Caco-2 (cell line): ENCODE data around the gene IRX4. TPM values are rescaled to one million over a fixed set of nuclear protein-coding genes. Genes with fewer than 3 reads are reported as not detected.

Source experiments
- BruUV-seq: library from RNA; stranded (reverse); fragments of 400-500 nt; replicated peaks from 2 replicates; lab custom pipeline; 2021; lab: Mats Ljungman, UMichigan
- CTCF ChIA-PET: fragments of 300-600 bp; sonication (Branson Sonifier 250); formaldehyde crosslinking; loops from one replicate; lab custom pipeline; 2022; ENCODE audit warnings: antibody characterized with exemption; lab: Charles Lee
- POLR2A ChIA-PET: fragments of 300-600 bp; sonication (Branson Sonifier 250); formaldehyde crosslinking; loops from one replicate; lab custom pipeline; 2022; ENCODE audit warnings: antibody characterized with exemption; lab: Charles Lee
- DNase-seq, 2 experiments: peaks; one replicate each; pipeline versions ENCODE4 v3.0.0 to v3.0.0-alpha.2; 2020 to 2022
- H3K27me3 ChIP-seq: replicated peaks from 2 replicates; pipeline ENCODE4 v1.6.0; 2011; ENCODE audit warnings: low read length; ENCODE audit not compliant: control insufficient read depth, insufficient read depth
- H3K36me3 ChIP-seq: 2 replicates; pipeline ENCODE4 v1.5.1; 2011; ENCODE audit warnings: low read length; ENCODE audit not compliant: control insufficient read depth, insufficient read depth
- H3K4me1 ChIP-seq: fragments of 250-450 bp; sonication (Bioruptor Pico); 2 replicates; pipeline ENCODE4 v1.5.1; 2020; ENCODE audit warnings: mild to moderate bottlenecking
- H3K4me3 ChIP-seq: 2 replicates; pipeline ENCODE4 v1.5.1; 2011; ENCODE audit warnings: low read depth, mild to moderate bottlenecking, control low read depth, low read length
- H3K9me3 ChIP-seq: fragments of 250-450 bp; sonication (Bioruptor Pico); 2 replicates; pipeline ENCODE4 v1.5.1; 2020; ENCODE audit warnings: mild to moderate bottlenecking, moderate library complexity
- H3K27ac Mint-ChIP-seq: one replicate; pipeline ENCODE4 v1.8.0; 2022; ENCODE audit warnings: mixed read lengths; ENCODE audit not compliant: unreplicated experiment
- H3K27me3 Mint-ChIP-seq: one replicate; pipeline ENCODE4 v1.8.0; 2022; ENCODE audit warnings: mixed read lengths; ENCODE audit not compliant: insufficient read depth, unreplicated experiment
- H3K36me3 Mint-ChIP-seq: one replicate; pipeline ENCODE4 v1.8.0; 2022; ENCODE audit warnings: mild to moderate bottlenecking, mixed read lengths; ENCODE audit not compliant: insufficient read depth, unreplicated experiment
- H3K4me1 Mint-ChIP-seq: one replicate; pipeline ENCODE4 v1.8.0; 2022; ENCODE audit warnings: low read depth, mixed read lengths; ENCODE audit not compliant: unreplicated experiment
- H3K4me3 Mint-ChIP-seq: one replicate; pipeline ENCODE4 v1.8.0; 2022; ENCODE audit warnings: mild to moderate bottlenecking, moderate library complexity, mixed read lengths; ENCODE audit not compliant: unreplicated experiment
- H3K9me3 Mint-ChIP-seq: one replicate; pipeline ENCODE4 v1.8.0; 2022; ENCODE audit warnings: mixed read lengths; ENCODE audit not compliant: unreplicated experiment
- intact Hi-C: fragments of 100-400 bp; cut with micrococcal nuclease; formaldehyde crosslinking; loops from one replicate; pipeline ENCODE4 v1.10.0; 2022; ENCODE audit not compliant: unreplicated experiment
- total RNA-seq: library from RNA; stranded (reverse); gene quantifications from 2 replicates; pipeline ENCODE4 v1.2.3, GENCODE V29; 2022
- TF ChIP-seq, protein P1 (sequence below), 2 experiments: fragments of 200-600 bp in 1 of 2; IDR thresholded peaks; 1 replicate in 1 of 2; 2 replicates in 1 of 2; pipeline versions ENCODE4 v1.5.1 to v1.8.0; 2011 to 2022; ENCODE audit warnings: antibody characterized with exemption in 1 of 2, control low read depth in 1 of 2, inconsistent platforms in 1 of 2, low read depth in 1 of 2, low read length in 1 of 2, mild to moderate bottlenecking in 1 of 2, moderate library complexity in 1 of 2; ENCODE audit not compliant: insufficient read depth in 1 of 2, severe bottlenecking in 1 of 2, unreplicated experiment in 1 of 2

The IRX4 gene
- total RNA-seq, 1 experiment from 2014 or later: not detected

- BruUV-seq: no TSS peak
- H3K4me1 ChIP-seq: no peaks in the 10 kb centered on the region
- H3K27ac Mint-ChIP-seq: no peak overlapping the region
- no peaks in the 10 kb centered on the region for H3K27me3 Mint-ChIP-seq
- ChIA-PET CTCF (no interaction called here), POLR2A (no interaction called here)
- H3K4me3 Mint-ChIP-seq: no peak overlapping the region
- no peaks in the 10 kb centered on the region for H3K4me1 Mint-ChIP-seq
- no peaks in the 10 kb centered on the region for H3K27me3 ChIP-seq
- no peaks in the 10 kb centered on the region for H3K9me3 ChIP-seq
- no peaks in the 10 kb centered on the region for H3K9me3 Mint-ChIP-seq
- intact Hi-C loops: no loop called here
- no peak overlapping the region for H3K4me3 ChIP-seq
- no peaks in the 10 kb centered on the region for H3K36me3 ChIP-seq
- no peak for DNase-seq
- TF ChIP-seq, protein P1, sequence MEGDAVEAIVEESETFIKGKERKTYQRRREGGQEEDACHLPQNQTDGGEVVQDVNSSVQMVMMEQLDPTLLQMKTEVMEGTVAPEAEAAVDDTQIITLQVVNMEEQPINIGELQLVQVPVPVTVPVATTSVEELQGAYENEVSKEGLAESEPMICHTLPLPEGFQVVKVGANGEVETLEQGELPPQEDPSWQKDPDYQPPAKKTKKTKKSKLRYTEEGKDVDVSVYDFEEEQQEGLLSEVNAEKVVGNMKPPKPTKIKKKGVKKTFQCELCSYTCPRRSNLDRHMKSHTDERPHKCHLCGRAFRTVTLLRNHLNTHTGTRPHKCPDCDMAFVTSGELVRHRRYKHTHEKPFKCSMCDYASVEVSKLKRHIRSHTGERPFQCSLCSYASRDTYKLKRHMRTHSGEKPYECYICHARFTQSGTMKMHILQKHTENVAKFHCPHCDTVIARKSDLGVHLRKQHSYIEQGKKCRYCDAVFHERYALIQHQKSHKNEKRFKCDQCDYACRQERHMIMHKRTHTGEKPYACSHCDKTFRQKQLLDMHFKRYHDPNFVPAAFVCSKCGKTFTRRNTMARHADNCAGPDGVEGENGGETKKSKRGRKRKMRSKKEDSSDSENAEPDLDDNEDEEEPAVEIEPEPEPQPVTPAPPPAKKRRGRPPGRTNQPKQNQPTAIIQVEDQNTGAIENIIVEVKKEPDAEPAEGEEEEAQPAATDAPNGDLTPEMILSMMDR (IDR thresholded peaks at IDR 0.05; ENCODE audit: insufficient read depth in 1 of 2, low read depth in 1 of 2, low read length in 1 of 2, severe bottlenecking in 1 of 2, unreplicated experiment in 1 of 2): no peak
- H3K36me3 Mint-ChIP-seq: peaks cover 6% of the 10 kb centered on the region
Measured at GRCh38 chr5:1833264-1834021, 49.3 kb downstream of the IRX4 start.

DNA sequence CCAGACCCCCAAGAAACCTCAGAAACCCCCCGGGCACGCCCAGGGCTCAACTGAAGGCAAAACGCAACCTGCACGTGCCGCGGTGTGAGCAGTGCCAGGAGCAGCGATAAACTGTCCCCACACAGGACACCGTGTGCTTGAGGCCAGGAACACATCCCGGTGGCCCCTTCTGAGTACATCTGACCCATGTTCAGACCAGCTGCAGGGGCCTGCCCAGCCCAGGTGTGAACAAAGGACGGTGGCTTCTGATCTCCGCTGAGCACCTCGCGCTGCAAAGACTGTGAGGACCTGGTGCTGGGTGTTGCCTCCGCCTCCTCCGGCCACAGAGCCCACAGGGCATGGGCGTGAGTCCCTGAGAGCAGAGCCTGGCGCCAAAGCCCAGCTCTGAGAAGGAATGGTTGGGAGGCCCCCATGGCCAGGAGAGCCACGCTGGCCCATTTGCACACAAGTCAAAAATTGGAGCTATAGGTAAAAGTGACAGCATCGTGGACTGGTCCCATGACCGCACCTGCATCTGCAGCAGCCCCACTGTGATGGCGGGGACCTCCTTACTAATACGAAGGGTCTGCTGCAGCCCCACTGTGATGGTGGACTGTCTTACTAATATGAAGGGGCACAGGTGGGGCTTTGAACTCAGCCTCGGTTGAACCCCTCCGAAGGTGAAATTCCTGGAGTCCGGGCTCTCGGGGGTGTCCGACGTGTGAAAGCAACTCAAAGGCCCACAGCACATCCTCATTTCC, 50.0 kb downstream of the IRX4 start:
- H3K27ac Mint-ChIP-seq: no peak overlapping the region
- no peaks in the 10 kb centered on the region for H3K9me3 Mint-ChIP-seq
- Histone ChIP-seq H3K36me3 (no peaks in the 10 kb centered on the region), H3K27me3 (no peaks in the 10 kb centered on the region), H3K4me3 (no peak overlapping the region), H3K9me3 (no peaks in the 10 kb centered on the region), H3K4me1 (no peaks in the 10 kb centered on the region)
- no peaks in the 10 kb centered on the region for H3K27me3 Mint-ChIP-seq
- H3K4me3 Mint-ChIP-seq: no peak overlapping the region
- peaks cover 9% of the 10 kb centered on the region for H3K36me3 Mint-ChIP-seq
- TF ChIP-seq, protein P1 (IDR thresholded peaks at IDR 0.05; ENCODE audit: insufficient read depth in 1 of 2, low read depth in 1 of 2, low read length in 1 of 2, severe bottlenecking in 1 of 2, unreplicated experiment in 1 of 2): no peak
- no TSS peak for BruUV-seq
- DNase-seq: no peak
- ChIA-PET CTCF (no interaction called here), POLR2A (no interaction called here)
- intact Hi-C loops: no loop called here
- H3K4me1 Mint-ChIP-seq: no peaks in the 10 kb centered on the region

DNA sequence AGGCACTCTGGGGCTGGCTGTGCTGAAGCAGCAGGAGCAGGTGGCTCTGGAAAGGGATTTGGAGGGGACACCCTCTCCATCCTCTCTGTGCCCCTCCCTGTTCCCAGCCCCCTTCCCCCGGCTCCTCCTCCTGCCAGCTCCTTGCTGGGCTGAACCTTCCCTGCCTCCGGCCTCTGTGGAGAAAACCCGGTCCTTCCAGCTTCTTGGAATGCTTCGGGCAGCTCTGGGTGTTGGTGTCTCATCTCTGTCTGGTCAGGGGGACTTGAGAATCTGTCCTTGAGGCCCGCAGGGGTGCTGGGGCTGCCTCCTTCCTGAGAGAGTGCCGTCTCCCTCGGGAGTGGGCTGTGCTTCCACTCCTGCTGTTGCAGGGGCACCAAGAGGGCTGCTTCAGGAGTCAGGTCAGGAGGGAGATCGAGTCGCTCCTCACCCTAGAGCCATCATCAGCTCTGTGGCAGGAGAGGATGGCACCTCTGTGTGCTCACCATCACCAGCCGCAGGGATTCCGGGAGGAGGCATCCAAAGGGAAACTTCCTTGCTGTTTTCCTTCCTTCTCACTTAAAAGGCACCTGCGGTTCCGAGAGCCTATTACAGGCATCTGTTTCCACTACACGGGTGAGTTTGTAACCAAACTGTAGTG, 50.9 kb downstream of the IRX4 start:
- Mint-ChIP-seq H3K4me3 (no peak overlapping the region), H3K27ac (no peak overlapping the region), H3K9me3 (no peaks in the 10 kb centered on the region), H3K27me3 (no peaks in the 10 kb centered on the region), H3K36me3 (peaks cover 14% of the 10 kb centered on the region), H3K4me1 (no peaks in the 10 kb centered on the region)
- TF ChIP-seq, protein P1 (IDR thresholded peaks at IDR 0.05; ENCODE audit: insufficient read depth in 1 of 2, low read depth in 1 of 2, low read length in 1 of 2, severe bottlenecking in 1 of 2, unreplicated experiment in 1 of 2): no peak
- ChIA-PET CTCF (no interaction called here), POLR2A (no interaction called here)
- no peaks in the 10 kb centered on the region for H3K27me3 ChIP-seq
- no peak for DNase-seq
- intact Hi-C loops: no loop called here
- no peaks in the 10 kb centered on the region for H3K9me3 ChIP-seq
- H3K36me3 ChIP-seq: no peaks in the 10 kb centered on the region
- H3K4me3 ChIP-seq: no peak overlapping the region
- BruUV-seq: no TSS peak
- H3K4me1 ChIP-seq: no peaks in the 10 kb centered on the region
